Stomach smooth muscle (tissue), 2 donors: Measurements from ENCODE around the gene IRF9.

Source experiments
- H3K27ac ChIP-seq: one replicate; pipeline ENCODE4 v1.7.0; 2013; ENCODE audit warnings: mild to moderate bottlenecking, low read length, inconsistent platforms
- H3K27me3 ChIP-seq, 2 donors: one replicate each; pipeline ENCODE4 v1.7.0; 2013; ENCODE audit warnings: low read length in 2 of 2; ENCODE audit not compliant: insufficient read depth in 2 of 2, control insufficient read depth in 1 of 2
- H3K36me3 ChIP-seq, 2 donors: one replicate each; pipeline ENCODE4 v1.7.0; 2013; ENCODE audit warnings: low read length in 2 of 2; ENCODE audit not compliant: control insufficient read depth in 2 of 2, insufficient read depth in 2 of 2
- H3K4me1 ChIP-seq: one replicate; pipeline ENCODE4 v1.7.0; 2013; ENCODE audit warnings: low read length; ENCODE audit not compliant: control insufficient read depth, insufficient read depth
- H3K4me3 ChIP-seq, 2 donors: one replicate each; pipeline ENCODE4 v1.7.0; 2013; ENCODE audit warnings: low read length in 2 of 2
- H3K9ac ChIP-seq, 2 donors: one replicate each; pipeline ENCODE4 v1.7.0; 2013; ENCODE audit warnings: low read length in 2 of 2, mild to moderate bottlenecking in 1 of 2
- H3K9me3 ChIP-seq, 2 donors: one replicate each; pipeline ENCODE4 v1.7.0; 2013; ENCODE audit warnings: low read length in 2 of 2; ENCODE audit not compliant: control insufficient read depth in 2 of 2
- donor health status: healthy.
- donor health status: Pancreatic carcinoma.

The IRF9 gene

DNA sequence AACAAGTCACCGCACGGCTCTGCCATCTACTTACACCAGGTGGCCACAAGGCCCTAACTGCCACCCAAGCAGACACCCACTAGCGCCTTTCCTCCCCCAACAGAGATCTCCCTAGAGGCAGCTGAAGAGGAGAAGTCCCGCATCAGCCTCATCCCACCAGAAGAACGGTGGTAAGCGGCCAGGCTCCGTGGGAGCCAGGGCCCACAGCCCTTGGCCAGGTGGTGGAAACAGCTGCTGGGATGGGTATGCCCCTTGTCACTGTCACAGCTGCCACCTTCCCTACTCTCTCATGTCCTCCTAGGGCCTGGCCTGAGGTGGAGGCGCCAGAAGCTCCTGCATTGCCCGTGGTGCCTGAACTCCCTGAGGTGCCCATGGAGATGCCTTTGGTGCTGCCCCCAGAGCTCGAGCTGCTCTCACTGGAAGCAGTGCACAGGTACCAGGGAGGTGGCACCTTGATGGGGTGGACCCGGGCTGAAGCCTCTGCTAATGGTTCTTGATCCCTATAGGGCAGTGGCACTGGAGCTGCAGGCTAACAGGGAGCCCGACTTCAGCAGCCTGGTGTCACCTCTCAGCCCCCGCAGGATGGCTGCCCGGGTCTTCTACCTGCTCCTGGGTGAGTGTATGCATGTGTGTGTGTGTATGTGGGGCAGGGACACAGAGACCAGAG is 18.4 kb downstream of the IRF9 start:
- Histone ChIP-seq H3K4me1 (peaks cover 6% of the 10 kb centered on the region), H3K36me3 (peaks cover 21 to 37% of the 10 kb centered on the region in 2 donors), H3K9me3 (no peaks in the 10 kb centered on the region), H3K4me3 (no peak overlapping the region), H3K9ac (peak overlapping the region; percentile 5 to 40), H3K27ac (peak overlapping the region; percentile 76), H3K27me3 (no peaks in the 10 kb centered on the region)

- H3K9ac ChIP-seq, result peak overlapping the region; percentile 29 to 40
- H3K27ac ChIP-seq, result peak overlapping the region; percentile 76
- H3K4me3 ChIP-seq, result no peak overlapping the region
- H3K36me3 ChIP-seq, result peaks cover 28 to 43% of the 10 kb centered on the region in 2 donors
- H3K4me1 ChIP-seq, result peaks cover 6% of the 10 kb centered on the region
- H3K27me3 ChIP-seq, result no peaks in the 10 kb centered on the region
- no peaks in the 10 kb centered on the region for H3K9me3 ChIP-seq
Measured at GRCh38 chr14:24179961-24180796, 19.1 kb downstream of the IRF9 start.

DNA sequence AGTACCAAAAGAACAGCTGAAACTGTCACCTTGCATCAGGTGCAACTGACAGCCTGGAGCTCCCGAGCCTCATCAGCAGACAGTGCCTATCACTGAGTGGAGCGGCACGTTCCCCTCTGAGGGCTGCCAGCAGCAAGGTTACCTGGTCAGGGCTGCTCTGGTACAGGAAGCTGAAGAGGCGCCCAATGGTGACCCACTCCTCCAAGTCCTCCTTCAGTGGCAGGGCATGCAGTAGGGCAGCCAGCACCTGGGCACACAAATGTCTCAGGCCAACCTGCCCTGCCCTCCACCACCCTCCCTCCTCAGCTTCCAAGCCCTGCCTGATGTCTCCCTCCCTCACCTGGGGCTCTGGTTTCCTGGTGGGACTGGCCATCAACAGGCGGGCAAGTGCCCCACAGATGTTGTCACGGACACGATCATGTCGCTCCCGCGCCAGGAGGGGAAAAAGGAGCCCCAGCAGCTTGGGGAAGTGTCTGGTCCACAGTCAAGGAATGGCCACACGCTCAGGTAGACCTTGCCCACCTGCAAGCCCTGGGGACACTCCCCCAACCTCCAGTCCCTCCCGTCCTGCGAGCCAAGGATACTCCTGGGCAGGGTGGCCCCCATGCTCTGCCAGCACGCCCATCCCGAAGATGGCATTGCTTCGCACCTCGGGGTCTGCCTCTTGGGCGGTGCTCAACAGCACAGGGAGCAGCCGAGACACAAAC is 20.5 kb downstream of the IRF9 start:
- H3K4me3 ChIP-seq, result no peak overlapping the region
- peaks cover 40 to 55% of the 10 kb centered on the region in 2 donors for H3K36me3 ChIP-seq
- H3K4me1 ChIP-seq, result peaks cover 6% of the 10 kb centered on the region
- no peaks in the 10 kb centered on the region for H3K9me3 ChIP-seq
- H3K27me3 ChIP-seq, result no peaks in the 10 kb centered on the region
- no peak overlapping the region for H3K9ac ChIP-seq
- peak overlapping the region; percentile 76 for H3K27ac ChIP-seq

GRCh38 chr14:24182110-24182882 is 21.2 kb downstream of the IRF9 start:
- Histone ChIP-seq H3K4me3 (no peak overlapping the region), H3K9me3 (no peaks in the 10 kb centered on the region), H3K27ac (no peak overlapping the region), H3K9ac (no peak overlapping the region), H3K27me3 (no peaks in the 10 kb centered on the region), H3K4me1 (peaks cover 6% of the 10 kb centered on the region), H3K36me3 (peaks cover 43 to 60% of the 10 kb centered on the region in 2 donors)

DNA sequence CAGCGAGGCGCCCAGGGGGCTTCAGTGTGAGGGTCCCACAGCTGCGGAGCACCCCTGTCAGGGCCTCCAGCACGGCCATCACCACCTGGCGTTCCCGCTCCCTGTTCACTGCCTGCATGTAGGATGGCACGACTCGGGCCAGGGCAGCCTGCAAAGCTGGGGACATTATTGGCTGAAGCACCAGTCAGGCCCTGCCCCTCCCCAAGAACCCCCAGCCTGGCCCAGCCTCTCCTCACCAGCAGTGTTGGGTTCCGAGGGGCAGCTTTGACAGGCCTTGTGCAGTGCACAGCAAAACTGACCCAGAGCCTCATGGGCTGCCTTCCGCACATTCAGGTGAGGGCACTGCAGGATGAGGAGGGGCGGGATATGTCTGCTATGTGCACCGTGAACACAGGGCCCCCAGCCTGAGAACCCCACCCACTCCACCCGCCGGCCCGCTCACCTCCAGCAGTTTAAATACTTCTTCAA is 22.0 kb downstream of the IRF9 start:
- H3K4me3 ChIP-seq, result no peak overlapping the region
- no peak overlapping the region for H3K9ac ChIP-seq
- no peaks in the 10 kb centered on the region for H3K27me3 ChIP-seq
- H3K4me1 ChIP-seq, result peaks cover 14% of the 10 kb centered on the region
- H3K36me3 ChIP-seq, result peaks cover 43 to 60% of the 10 kb centered on the region in 2 donors
- no peak overlapping the region for H3K27ac ChIP-seq
- H3K9me3 ChIP-seq, result no peaks in the 10 kb centered on the region

DNA sequence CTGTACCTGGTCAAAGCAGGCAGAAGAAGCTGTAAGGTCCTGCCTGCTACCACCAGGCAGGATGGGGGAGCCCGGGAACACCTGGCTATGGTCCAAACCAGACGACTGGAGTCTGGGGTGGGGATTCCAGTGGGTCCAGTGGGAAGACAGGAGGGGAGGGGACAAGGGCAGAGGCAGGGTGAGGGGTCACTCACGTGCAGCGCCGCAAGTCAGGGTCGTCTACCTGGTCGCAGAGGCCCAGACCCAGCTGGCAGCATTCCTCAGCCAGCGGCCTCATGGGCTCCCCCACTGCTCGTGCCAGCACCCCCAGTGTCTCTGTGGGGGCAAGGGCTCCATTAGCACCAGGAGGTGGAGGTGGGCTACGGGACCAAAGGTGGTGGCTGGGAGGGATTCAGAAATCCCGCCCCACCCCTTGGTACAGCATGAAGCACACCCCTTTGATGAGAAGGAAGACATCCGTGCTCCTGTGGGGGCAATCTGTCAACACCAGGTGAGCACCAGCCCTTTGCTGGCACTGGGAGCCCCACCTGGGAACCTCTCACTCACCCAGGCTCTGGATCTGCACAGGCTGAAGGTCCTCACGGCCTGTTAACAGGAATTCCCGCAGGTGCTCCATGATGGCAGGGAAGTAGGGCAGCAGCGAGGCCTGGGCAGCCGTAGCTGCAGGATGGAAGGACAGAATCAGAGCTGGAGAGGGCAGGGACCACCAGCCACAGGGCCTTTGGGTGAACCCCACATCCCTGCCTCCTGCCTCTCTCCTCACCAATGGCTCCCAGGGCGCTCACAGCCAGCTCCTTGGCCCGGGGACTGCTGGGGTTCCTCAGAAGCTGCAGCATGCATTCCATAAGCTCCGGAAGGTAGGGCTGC is 23.3 kb downstream of the IRF9 start:
- peaks cover 21% of the 10 kb centered on the region for H3K4me1 ChIP-seq
- no peak overlapping the region for H3K27ac ChIP-seq
- no peaks in the 10 kb centered on the region for H3K9me3 ChIP-seq
- H3K9ac ChIP-seq, result no peak overlapping the region
- peaks cover 43 to 54% of the 10 kb centered on the region in 2 donors for H3K36me3 ChIP-seq
- no peak overlapping the region for H3K4me3 ChIP-seq
- no peaks in the 10 kb centered on the region for H3K27me3 ChIP-seq

- Histone ChIP-seq H3K27ac (no peak overlapping the region), H3K4me3 (no peak overlapping the region), H3K9ac (no peak overlapping the region), H3K9me3 (no peaks in the 10 kb centered on the region), H3K4me1 (peaks cover 21% of the 10 kb centered on the region), H3K36me3 (peaks cover 43 to 53% of the 10 kb centered on the region in 2 donors), H3K27me3 (no peaks in the 10 kb centered on the region)
Measured at GRCh38 chr14:24185026-24185425, 24.0 kb downstream of the IRF9 start.

DNA sequence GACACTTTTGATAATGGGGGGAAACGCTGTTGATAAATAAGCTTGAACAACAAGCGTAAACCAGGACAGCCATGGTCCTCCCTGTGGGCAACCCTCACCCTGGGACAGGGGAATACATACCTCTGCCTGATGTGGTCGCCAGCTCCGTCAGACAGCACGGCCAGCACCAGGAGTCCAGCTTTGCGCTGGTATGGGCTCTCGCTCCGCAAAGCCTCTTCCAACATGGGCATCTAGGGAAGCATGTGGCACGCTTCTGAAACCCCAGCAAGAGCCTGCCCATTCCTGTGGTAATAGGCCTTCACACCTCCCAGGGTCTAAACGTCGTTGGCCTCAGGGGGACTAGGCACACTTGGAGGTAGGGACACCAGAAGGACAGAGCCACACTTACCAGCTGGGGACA is 24.7 kb downstream of the IRF9 start:
- H3K9me3 ChIP-seq, result no peaks in the 10 kb centered on the region
- H3K36me3 ChIP-seq, result peaks cover 43 to 52% of the 10 kb centered on the region in 2 donors

GRCh38 chr14:24186831-24187538 is 25.9 kb downstream of the IRF9 start:
- H3K27ac ChIP-seq, result no peak overlapping the region
- no peaks in the 10 kb centered on the region for H3K9me3 ChIP-seq
- H3K4me3 ChIP-seq, result no peak overlapping the region
- no peaks in the 10 kb centered on the region for H3K27me3 ChIP-seq
- peak overlapping the region; percentile 25 to 29 for H3K9ac ChIP-seq
- H3K4me1 ChIP-seq, result peaks cover 14% of the 10 kb centered on the region
- H3K36me3 ChIP-seq, result peaks cover 40 to 52% of the 10 kb centered on the region in 2 donors

More for the DNA sequence above, 24.7 kb downstream of the IRF9 start:
- H3K27me3 ChIP-seq, result no peaks in the 10 kb centered on the region
- no peak overlapping the region for H3K4me3 ChIP-seq
- H3K4me1 ChIP-seq, result peaks cover 14% of the 10 kb centered on the region
- no peak overlapping the region for H3K9ac ChIP-seq
- no peak overlapping the region for H3K27ac ChIP-seq
